ENCODE data around the gene RHOA. TPM values are rescaled to one million over a fixed set of nuclear protein-coding genes. Genes with fewer than 3 reads are reported as not detected.

Gene RHOA
- total and polyA plus RNA-seq, 2 of the 8 experiments (the other 6 are each of a cell fraction or from before 2014, with no cell fraction given), result 176 to 397 TPM

DNA sequence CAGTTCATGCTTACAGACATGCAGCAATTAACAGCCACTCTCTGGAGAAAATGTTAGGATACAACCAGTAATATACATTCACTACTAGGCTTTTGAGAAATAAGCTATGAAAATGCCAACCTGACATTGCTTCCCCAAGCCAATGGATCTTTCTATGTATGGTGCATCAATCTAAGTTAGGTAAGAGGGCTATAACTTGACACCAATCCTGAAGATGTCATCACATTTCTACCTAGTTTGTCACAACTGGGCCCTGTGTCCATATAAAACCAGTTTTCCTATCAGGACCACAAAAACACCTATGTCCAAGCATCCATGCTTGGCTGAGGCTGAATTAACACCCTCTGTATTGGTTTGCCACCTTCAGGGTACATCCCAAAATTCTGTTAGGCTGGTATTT is 39.8 kb downstream of the RHOA start:
- Histone ChIP-seq H2BK120ac (replicated peaks; ENCODE audit: low read depth, low read length) (no peak overlapping the region), H3K27ac (ENCODE audit: low read depth, low read length) (no peak overlapping the region), H3K4ac (replicated peaks; ENCODE audit: insufficient read length, low read depth, low read length) (no peak overlapping the region), H3K79me2 (ENCODE audit: control insufficient read depth in 1 of 2, insufficient read depth in 2 of 2, low read length in 2 of 2) (peaks cover 0 to 29% of the 10 kb centered on the region in 2 experiments; a peak in 2 of 4 replicates), H4K91ac (replicated peaks; ENCODE audit: insufficient read length, low read length) (no peak overlapping the region), H3K23ac (ENCODE audit: insufficient read length) (no peak overlapping the region), H3K14ac (ENCODE audit: insufficient read length) (no peak overlapping the region), H2BK5ac (ENCODE audit: low read depth, low read length) (no peak overlapping the region), H3K9me3 (ENCODE audit: insufficient read depth in 2 of 2, low read depth in 1 of 2, low read length in 1 of 2) (no peaks in the 10 kb centered on the region), H3K4me3 (ENCODE audit: extremely low read depth in 1 of 4, insufficient read depth in 2 of 4, low read depth in 3 of 4, low read length in 4 of 4) (no peak overlapping the region), H3K56ac (replicated peaks; ENCODE audit: insufficient read length, low read depth, low read length) (no peak overlapping the region), H3K27me3 (replicated peaks in 1 of 4; ENCODE audit: control insufficient read depth in 3 of 4, extremely low read depth in 1 of 4, insufficient read depth in 3 of 4, low read length in 3 of 4) (no peaks in the 10 kb centered on the region), H4K5ac (ENCODE audit: insufficient read length, low read depth, low read length) (no peak overlapping the region), H3K36me3 (ENCODE audit: control insufficient read depth in 2 of 4, insufficient read depth in 4 of 4, low read length in 3 of 4) (peaks cover 10 to 53% (median 26%) of the 10 kb centered on the region in 4 experiments; a peak in 7 of 8 replicates), H2BK20ac (ENCODE audit: low read length) (no peak overlapping the region), H3K79me1 (ENCODE audit: low read depth, low read length) (peaks cover 2% of the 10 kb centered on the region; the same call in 1 of the 2 replicates), H2BK15ac (ENCODE audit: low read length) (no peak overlapping the region), H3K23me2 (ENCODE audit: low read depth, low read length) (no peaks in the 10 kb centered on the region), H4K20me1 (replicated peaks in 1 of 2; ENCODE audit: control insufficient read depth in 1 of 2, insufficient read depth in 2 of 2, low read length in 2 of 2) (peaks cover 0 to 8% of the 10 kb centered on the region in 2 experiments), H3K4me2 (ENCODE audit: insufficient read depth in 1 of 2, low read depth in 2 of 2, low read length in 2 of 2) (no peak overlapping the region), H2AK5ac (ENCODE audit: low read depth, low read length) (no peak overlapping the region), H2AFZ (ENCODE audit: low read length) (no peak overlapping the region), H3K18ac (ENCODE audit: extremely low read depth, low read length) (no peak overlapping the region), H2BK12ac (ENCODE audit: low read depth, low read length) (no peak overlapping the region), H3K4me1 (replicated peaks in 1 of 4; ENCODE audit: control insufficient read depth in 3 of 4, insufficient read depth in 4 of 4, low read length in 3 of 4) (no peaks in the 10 kb centered on the region), H3K9ac (replicated peaks in 1 of 4; ENCODE audit: extremely low read depth in 1 of 4, low read depth in 3 of 4, low read length in 3 of 4) (no peak overlapping the region), H4K8ac (ENCODE audit: extremely low read depth, insufficient read depth, low read length) (no peak overlapping the region)
- DNase-seq (ENCODE audit: low read depth in 1 of 2, low spot score in 2 of 2) (no peak), FAIRE-seq (no peak)
- POLR2A ChIA-PET (ENCODE audit: partially characterized antibody), result interaction anchor here (1.2 to 1.9 kb wide), 2 partner anchors 14 to 40 kb away, joined by 4 to 6 read pairs; partner anchors contain the start of genes RHOA and TCTA
- TF ChIP-seq TAF1 (IDR thresholded peaks at IDR 0.05; ENCODE audit: low read depth, low read length), result no peak
- no peak for TF ChIP-seq RBBP5 (IDR thresholded peaks at IDR 0.05; ENCODE audit: borderline replicate concordance, low read depth, low read length)
- no peak for TF ChIP-seq FOSL1 (IDR thresholded peaks at IDR 0.05; ENCODE audit: insufficient read depth, low read depth, low read length)
- CTCF ChIA-PET (ENCODE audit: partially characterized antibody), result interaction anchor here (1.3 kb wide), 1 partner anchor 11 kb away, joined by 4 read pairs; no protein-coding TSS in a partner anchor
